K562 (cell line): ENCODE measurements around the gene LAX1. TPM values are rescaled to one million over a fixed set of nuclear protein-coding genes. Genes with fewer than 3 reads are reported as not detected.
A peak's percentile ranks its signal among the peaks of the same experiment; 100 is the strongest.

ENCODE experiments used
- ATF3 ChIP-seq, 2 experiments: fragments of 450-650 bp in 1 of 2; sonication (generic) in 1 of 2; formaldehyde crosslinking in 1 of 2; IDR thresholded peaks in 1 of 2; conservative IDR thresholded peaks in 1 of 2; 2 replicates each; pipeline versions ENCODE4 v1.6.1 to v1.8.1; 2016 to 2023; ENCODE audit warnings: mild to moderate bottlenecking in 2 of 2, moderate library complexity in 2 of 2, inconsistent platforms in 1 of 2, missing genetic modification reagents in 1 of 2
- BRF2 ChIP-seq: IDR thresholded peaks from 3 replicates; pipeline ENCODE4 v1.6.1; 2011; ENCODE audit warnings: borderline replicate concordance, mild to moderate bottlenecking; ENCODE audit not compliant: insufficient read length, insufficient read depth
- CHAMP1 ChIP-seq: fragments of 450-650 bp; IDR thresholded peaks from 2 replicates; pipeline ENCODE4 v1.6.1; 2016; ENCODE audit warnings: mild to moderate bottlenecking
- DDX20 ChIP-seq: fragments of 450-650 bp; IDR thresholded peaks from 2 replicates; pipeline ENCODE4 v1.6.1; 2016; ENCODE audit warnings: missing genetic modification characterization, low read depth, mild to moderate bottlenecking, missing compliant biosample characterization, moderate library complexity
- EP300 ChIP-seq: IDR thresholded peaks from 2 replicates; pipeline ENCODE4 v1.6.1; 2012; ENCODE audit warnings: low read length, improper control_type of control experiment
- ETV1 ChIP-seq: fragments of 450-650 bp; conservative IDR thresholded peaks from 2 replicates; pipeline ENCODE4 v1.6.1; 2016; ENCODE audit warnings: missing genetic modification characterization, control low read depth, low read depth, missing compliant biosample characterization
- FIP1L1 ChIP-seq: fragments of 200-400 bp; formaldehyde crosslinking; IDR thresholded peaks from 2 replicates; pipeline ENCODE4 v1.6.1; 2018; ENCODE audit warnings: mild to moderate bottlenecking, low read depth, low read length; ENCODE audit not compliant: poor library complexity, severe bottlenecking
- GTF2A2 ChIP-seq: IDR thresholded peaks from 2 replicates; pipeline ENCODE4 v1.6.1; 2016; ENCODE audit warnings: mild to moderate bottlenecking, missing genetic modification characterization, missing compliant biosample characterization
- HDGF ChIP-seq: fragments of 450-650 bp; IDR thresholded peaks from 2 replicates; pipeline ENCODE4 v1.6.1; 2016
- NCOA4 ChIP-seq: fragments of 450-650 bp; IDR thresholded peaks from 2 replicates; pipeline ENCODE4 v1.6.1; 2018; ENCODE audit warnings: mild to moderate bottlenecking; ENCODE audit not compliant: partially characterized antibody
- PHF21A ChIP-seq: fragments of 450-650 bp; IDR thresholded peaks from 2 replicates; pipeline ENCODE4 v1.6.1; 2017; ENCODE audit warnings: low read depth, borderline replicate concordance
- RERE ChIP-seq: sonication (generic); formaldehyde crosslinking; IDR thresholded peaks from 2 replicates; pipeline ENCODE4 v1.8.0; 2023; ENCODE audit warnings: missing genetic modification reagents, mild to moderate bottlenecking, borderline replicate concordance
- STAT5A ChIP-seq: IDR thresholded peaks from 2 replicates; pipeline ENCODE4 v1.6.1; 2012; ENCODE audit warnings: low read length, inconsistent platforms, borderline replicate concordance
- TSC22D4 ChIP-seq: fragments of 450-650 bp; IDR thresholded peaks from 2 replicates; pipeline ENCODE4 v1.6.1; 2016; ENCODE audit warnings: missing genetic modification characterization, missing biosample characterization, control low read depth
- U2AF1 ChIP-seq: fragments of 200-400 bp; formaldehyde crosslinking; optimal IDR thresholded peaks from 2 replicates; pipeline ENCODE3; 2017; ENCODE audit warnings: mild to moderate bottlenecking, low read depth, low read length, moderate library complexity
- ZNF121 ChIP-seq: sonication (generic); formaldehyde crosslinking; conservative IDR thresholded peaks from 2 replicates; pipeline ENCODE4 v1.8.0; 2022; ENCODE audit warnings: missing genetic modification reagents
- ZNF75A ChIP-seq: fragments of 450-650 bp; formaldehyde crosslinking; IDR thresholded peaks from 2 replicates; pipeline ENCODE4 v1.4.0; 2020; ENCODE audit warnings: mild to moderate bottlenecking
- polyA plus RNA-seq, 8 experiments: library from polyadenylated mRNA; depleted of rRNA in 4 of 8; stranded (reverse) in 5 of 8; unstranded in 3 of 8; fragments of >200 nt; fragmentation: Nextera tagmentation in 2 of 8; fragmentation: Illumina TruSeq in 1 of 8; extraction: Ambion mirVana in 2 of 8; extraction: Trizol in 1 of 8; gene quantifications; 2 replicates each; pipeline versions ENCODE4 v1.2.1 to v1.2.3, GENCODE V29; 2011 to 2014; ENCODE audit warnings: inconsistent platforms in 1 of 8, missing spikeins in 1 of 8
- total RNA-seq, 7 experiments: library from RNA; depleted of rRNA in 6 of 7; stranded (reverse); fragments of >200 nt in 6 of 7; fragmentation: Illumina TruSeq in 2 of 7; extraction: Trizol in 2 of 7; gene quantifications; 2 replicates each; pipeline versions ENCODE4 v1.2.1 to v1.2.3, GENCODE V29; 2011 to 2021; ENCODE audit warnings: low replicate concordance in 1 of 7

Gene LAX1
- total and polyA plus RNA-seq, 9 of the 15 experiments (the other 6 are each of a cell fraction or from before 2014, with no cell fraction given) = not detected

- TF ChIP-seq ATF3 (IDR thresholded peaks at IDR 0.05) (peak; percentile 58), ATF3 (CRISPR knock-in tag; conservative IDR thresholded peaks at IDR 0.05) (0 out of 2 replicates have a peak, but pooled peaks have one; percentile 31), CHAMP1 (no peak), U2AF1 (no peak), RERE (CRISPR knock-in tag) (no peak), ETV1 (peak; percentile 92), GTF2A2 (tag) (no peak), TSC22D4 (tag) (no peak), BRF2 (no peak), STAT5A (no peak), FIP1L1 (no peak), PHF21A (peak; percentile 54; the same call in 1 of the 2 replicates), DDX20 (tag) (no peak), EP300 (peak; percentile 62; the same call in 1 of the 2 replicates), HDGF (no peak), ZNF75A (no peak), ZNF121 (CRISPR knock-in tag) (no peak), NCOA4 (no peak)
Observed at GRCh38 chr1:203795441-203796235, 30.7 kb downstream of the LAX1 start, which contains the start of the genes ZBED6 and ZC3H11A (continued).
